HFFc6 (cell line): ENCODE measurements around the gene SDK2. TPM values are rescaled to one million over a fixed set of nuclear protein-coding genes. Genes with fewer than 3 reads are reported as not detected.

Source experiments
- DNase-seq: peaks from one replicate; pipeline ENCODE4 v3.0.0-alpha.2; 2018
- H3K27ac Mint-ChIP-seq: 2 replicates; pipeline ENCODE4 v1.8.0; 2020; ENCODE audit warnings: mild to moderate bottlenecking, mixed read lengths
- H3K27me3 Mint-ChIP-seq: 2 replicates; pipeline ENCODE4 v1.8.0; 2021; ENCODE audit warnings: mild to moderate bottlenecking, moderate library complexity, mixed read lengths; ENCODE audit not compliant: insufficient read depth
- H3K36me3 Mint-ChIP-seq: 2 replicates; pipeline ENCODE4 v1.8.0; 2021; ENCODE audit warnings: low read depth, mixed read lengths
- H3K4me1 Mint-ChIP-seq: 2 replicates; pipeline ENCODE4 v1.8.0; 2020; ENCODE audit warnings: low read depth, mixed read lengths
- H3K4me3 Mint-ChIP-seq: 2 replicates; pipeline ENCODE4 v1.8.0; 2020; ENCODE audit warnings: mild to moderate bottlenecking, moderate library complexity, mixed read lengths
- H3K9me3 Mint-ChIP-seq: 2 replicates; pipeline ENCODE4 v1.8.0; 2020; ENCODE audit warnings: mild to moderate bottlenecking, mixed read lengths
- CTCF ChIP-seq: fragments of 200-600 bp; sonication (generic); IDR thresholded peaks from 2 replicates; pipeline ENCODE4 v1.5.0; 2021; ENCODE audit warnings: antibody characterized with exemption, mild to moderate bottlenecking
- total RNA-seq, 6 experiments: library from RNA; stranded (reverse); fragmentation: NEBNext Ultra II Directional; extraction: Animal tissue kit (Norgen Biotek cat#: 25700); gene quantifications; 2 replicates in 1 of 6; 3 replicates in 5 of 6; pipeline ENCODE4 v1.2.3, GENCODE V29; 2021

The SDK2 gene
- total RNA-seq, 6 experiments from 2014 or later, result 0.03 TPM; not detected in 4

- no peak for DNase-seq
- peaks cover 69% of the 10 kb centered on the region for H3K4me1 Mint-ChIP-seq
- no peak overlapping the region for H3K27ac Mint-ChIP-seq
- no peak for TF ChIP-seq CTCF
- H3K9me3 Mint-ChIP-seq, result no peaks in the 10 kb centered on the region
- no peaks in the 10 kb centered on the region for H3K36me3 Mint-ChIP-seq
- H3K27me3 Mint-ChIP-seq, result peaks cover 2% of the 10 kb centered on the region; the same call in 1 of the 2 replicates
- no peak overlapping the region for H3K4me3 Mint-ChIP-seq
These were observed 342.9 kb downstream of the SDK2 start for GRCh38 chr17:73301369-73301768.

- no peak for TF ChIP-seq CTCF
- Mint-ChIP-seq H3K27ac (no peak overlapping the region), H3K9me3 (no peaks in the 10 kb centered on the region), H3K4me3 (no peak overlapping the region), H3K27me3 (peaks cover 2% of the 10 kb centered on the region; the same call in 1 of the 2 replicates), H3K36me3 (no peaks in the 10 kb centered on the region), H3K4me1 (peaks cover 60% of the 10 kb centered on the region)
- no peak for DNase-seq
These were observed 343.9 kb downstream of the SDK2 start for GRCh38 chr17:73300392-73300791.

GRCh38 chr17:73297934-73298861 is 346.0 kb downstream of the SDK2 start:
- Mint-ChIP-seq H3K36me3 (no peaks in the 10 kb centered on the region), H3K4me1 (peaks cover 52% of the 10 kb centered on the region), H3K27ac (peak overlapping the region; percentile 29; the same call in 1 of the 2 replicates), H3K27me3 (peaks cover 2% of the 10 kb centered on the region), H3K9me3 (no peaks in the 10 kb centered on the region), H3K4me3 (no peak overlapping the region)
- no peak for TF ChIP-seq CTCF
- no peak for DNase-seq

- Mint-ChIP-seq H3K27ac (peak overlapping the region; percentile 99), H3K4me1 (peaks cover 69% of the 10 kb centered on the region), H3K9me3 (no peaks in the 10 kb centered on the region), H3K4me3 (peak overlapping the region; percentile 34), H3K27me3 (peaks cover 3% of the 10 kb centered on the region; the same call in 1 of the 2 replicates), H3K36me3 (peaks cover 5% of the 10 kb centered on the region; the same call in 1 of the 2 replicates)
- TF ChIP-seq CTCF, result no peak
- peak; percentile 90 for DNase-seq
These were observed 350.7 kb downstream of the SDK2 start for GRCh38 chr17:73293480-73293911.

GRCh38 chr17:73293031-73293430 is 351.2 kb downstream of the SDK2 start:
- Mint-ChIP-seq H3K27ac (peak overlapping the region; percentile 99), H3K36me3 (peaks cover 5% of the 10 kb centered on the region; the same call in 1 of the 2 replicates), H3K27me3 (peaks cover 3% of the 10 kb centered on the region; the same call in 1 of the 2 replicates), H3K4me3 (peak overlapping the region; percentile 34), H3K4me1 (peaks cover 66% of the 10 kb centered on the region), H3K9me3 (no peaks in the 10 kb centered on the region)
- no peak for TF ChIP-seq CTCF
- no peak for DNase-seq
